Neutrophil (primary cell): ENCODE measurements around the gene NACC1.
"Not testable (repeated sequence)": the region's sequence is repeated elsewhere in the genome, so short reads cannot be mapped to it uniquely, and the experiment has no call there.

Experiments
- H3K27ac ChIP-seq: fragments of 200-600 bp; sonication (generic); 2 replicates; pipeline ENCODE4 v1.5.1; 2016; ENCODE audit warnings: mild to moderate bottlenecking, moderate library complexity
- H3K27me3 ChIP-seq: fragments of 200-600 bp; sonication (generic); 2 replicates; pipeline ENCODE4 v1.6.0; 2016; ENCODE audit warnings: mild to moderate bottlenecking
- H3K36me3 ChIP-seq: fragments of 200-600 bp; sonication (generic); 2 replicates; pipeline ENCODE4 v1.5.1; 2017
- H3K4me1 ChIP-seq, 2 experiments: fragments of 200-600 bp in 1 of 2; sonication (generic) in 1 of 2; 1 replicate in 1 of 2; 2 replicates in 1 of 2; pipeline versions ENCODE4 v1.5.1 to v1.6.1; 2013 to 2016; ENCODE audit warnings: low read depth in 1 of 2, low read length in 1 of 2, mild to moderate bottlenecking in 1 of 2, moderate library complexity in 1 of 2; ENCODE audit not compliant: control insufficient read depth in 1 of 2, insufficient read depth in 1 of 2
- H3K4me3 ChIP-seq, 2 experiments: fragments of 200-600 bp in 1 of 2; sonication (generic) in 1 of 2; 1 replicate in 1 of 2; 2 replicates in 1 of 2; pipeline ENCODE4 v1.5.1; 2013 to 2016; ENCODE audit warnings: low read depth in 1 of 2, low read length in 1 of 2, mild to moderate bottlenecking in 1 of 2, moderate library complexity in 1 of 2
- H3K9me3 ChIP-seq: fragments of 200-600 bp; sonication (generic); 2 replicates; pipeline ENCODE4 v1.5.1; 2016
- TF ChIP-seq, protein P1 (sequence below): fragments of 200-600 bp; sonication (generic); IDR thresholded peaks from 2 replicates; pipeline ENCODE4 v1.5.1; 2016; ENCODE audit warnings: antibody characterized with exemption

NACC1 gene

DNA sequence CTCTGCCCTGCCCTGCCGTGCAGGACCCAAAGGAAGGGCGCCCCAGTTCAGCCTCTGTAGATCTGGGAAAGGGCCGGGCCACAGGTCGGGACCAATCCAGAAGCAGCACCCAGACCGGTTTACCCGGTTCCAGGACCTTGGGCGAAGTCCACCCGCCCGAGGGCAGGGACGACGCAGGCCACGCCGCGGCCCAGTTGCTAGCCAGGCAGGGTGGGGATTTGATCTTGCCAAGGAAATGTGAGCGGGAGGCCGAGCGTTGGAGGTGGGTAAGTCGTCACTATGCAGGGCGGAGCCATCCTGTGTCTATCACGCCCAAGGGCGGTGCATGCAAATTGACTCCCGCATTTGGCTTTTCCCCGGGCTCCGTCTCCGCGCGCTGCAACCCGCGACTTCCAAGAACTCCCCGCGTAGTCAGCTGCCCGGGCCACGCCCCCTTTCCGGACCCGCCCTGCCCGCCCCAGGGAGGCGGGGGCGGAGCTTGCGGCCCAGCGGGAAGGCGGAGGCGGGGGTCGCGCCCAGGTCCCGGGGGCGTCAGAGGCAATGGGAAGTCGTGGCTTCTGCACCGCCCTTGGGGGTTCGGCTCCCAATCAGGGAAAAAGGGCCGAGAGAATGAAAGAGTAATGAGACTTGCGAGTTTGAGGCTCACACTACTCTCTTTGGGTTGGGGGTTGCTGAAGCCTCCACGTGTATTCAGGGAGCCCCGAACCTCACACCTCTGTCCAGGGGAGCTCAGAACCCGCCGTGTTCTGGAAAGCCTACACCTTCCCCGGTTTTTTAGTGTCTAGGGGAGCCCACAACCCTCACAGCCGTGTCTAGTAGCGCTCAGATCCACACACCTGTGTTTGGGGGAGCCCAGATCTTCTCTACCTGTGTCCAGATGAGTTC is 44.9 kb downstream of the NACC1 start:
- TF ChIP-seq, protein P1, sequence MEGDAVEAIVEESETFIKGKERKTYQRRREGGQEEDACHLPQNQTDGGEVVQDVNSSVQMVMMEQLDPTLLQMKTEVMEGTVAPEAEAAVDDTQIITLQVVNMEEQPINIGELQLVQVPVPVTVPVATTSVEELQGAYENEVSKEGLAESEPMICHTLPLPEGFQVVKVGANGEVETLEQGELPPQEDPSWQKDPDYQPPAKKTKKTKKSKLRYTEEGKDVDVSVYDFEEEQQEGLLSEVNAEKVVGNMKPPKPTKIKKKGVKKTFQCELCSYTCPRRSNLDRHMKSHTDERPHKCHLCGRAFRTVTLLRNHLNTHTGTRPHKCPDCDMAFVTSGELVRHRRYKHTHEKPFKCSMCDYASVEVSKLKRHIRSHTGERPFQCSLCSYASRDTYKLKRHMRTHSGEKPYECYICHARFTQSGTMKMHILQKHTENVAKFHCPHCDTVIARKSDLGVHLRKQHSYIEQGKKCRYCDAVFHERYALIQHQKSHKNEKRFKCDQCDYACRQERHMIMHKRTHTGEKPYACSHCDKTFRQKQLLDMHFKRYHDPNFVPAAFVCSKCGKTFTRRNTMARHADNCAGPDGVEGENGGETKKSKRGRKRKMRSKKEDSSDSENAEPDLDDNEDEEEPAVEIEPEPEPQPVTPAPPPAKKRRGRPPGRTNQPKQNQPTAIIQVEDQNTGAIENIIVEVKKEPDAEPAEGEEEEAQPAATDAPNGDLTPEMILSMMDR: no peak
- H3K4me3 ChIP-seq: peak overlapping the region; percentile 55 to 73
- no peaks in the 10 kb centered on the region for H3K36me3 ChIP-seq
- H3K9me3 ChIP-seq: no peaks in the 10 kb centered on the region
- H3K27ac ChIP-seq: peak overlapping the region; percentile 94
- no peaks in the 10 kb centered on the region for H3K27me3 ChIP-seq
- peaks cover 88 to 96% of the 10 kb centered on the region in 2 experiments for H3K4me1 ChIP-seq

DNA sequence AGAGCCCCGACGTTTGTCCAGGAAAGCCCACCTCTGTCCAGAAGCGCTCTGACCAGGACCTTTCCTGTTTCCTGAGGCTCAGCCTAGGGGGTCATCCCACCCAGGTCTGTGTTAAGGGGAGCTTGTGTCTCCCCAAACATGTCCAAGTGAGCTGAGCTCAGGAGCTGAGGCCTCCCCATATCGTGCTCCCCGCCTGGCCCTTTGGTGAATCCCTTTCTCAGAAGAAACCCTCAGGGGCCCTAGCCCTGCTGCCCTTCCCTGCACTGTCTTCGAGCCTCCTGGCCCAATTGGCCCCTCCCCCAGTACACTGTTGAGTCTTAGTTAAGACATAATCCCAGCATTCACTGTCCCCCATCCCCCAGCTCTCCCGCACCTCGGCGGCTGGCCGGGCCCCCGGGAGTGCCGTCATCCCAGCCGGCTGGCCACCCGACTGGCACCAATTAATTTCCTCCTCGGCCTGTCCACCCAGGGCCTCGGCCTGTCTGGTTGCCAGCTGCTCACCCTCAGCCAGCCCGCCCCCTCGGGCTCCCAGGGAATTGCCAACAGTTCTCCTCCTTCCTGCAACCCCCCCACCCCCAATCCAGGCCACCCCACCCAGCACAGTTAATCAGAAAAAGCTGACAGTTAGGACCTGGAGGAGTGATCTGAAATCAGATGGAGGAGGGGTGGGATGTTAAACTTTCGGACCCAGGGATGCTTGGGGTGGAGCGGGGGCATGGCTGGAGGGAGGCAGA is 45.7 kb downstream of the NACC1 start:
- H3K4me1 ChIP-seq: peaks cover 88 to 95% of the 10 kb centered on the region in 2 experiments
- H3K4me3 ChIP-seq: peak overlapping the region; percentile 55 to 73
- H3K27ac ChIP-seq: peak overlapping the region; percentile 94
- H3K27me3 ChIP-seq: no peaks in the 10 kb centered on the region
- no peaks in the 10 kb centered on the region for H3K36me3 ChIP-seq
- H3K9me3 ChIP-seq: no peaks in the 10 kb centered on the region
- TF ChIP-seq, protein P1: no peak

DNA sequence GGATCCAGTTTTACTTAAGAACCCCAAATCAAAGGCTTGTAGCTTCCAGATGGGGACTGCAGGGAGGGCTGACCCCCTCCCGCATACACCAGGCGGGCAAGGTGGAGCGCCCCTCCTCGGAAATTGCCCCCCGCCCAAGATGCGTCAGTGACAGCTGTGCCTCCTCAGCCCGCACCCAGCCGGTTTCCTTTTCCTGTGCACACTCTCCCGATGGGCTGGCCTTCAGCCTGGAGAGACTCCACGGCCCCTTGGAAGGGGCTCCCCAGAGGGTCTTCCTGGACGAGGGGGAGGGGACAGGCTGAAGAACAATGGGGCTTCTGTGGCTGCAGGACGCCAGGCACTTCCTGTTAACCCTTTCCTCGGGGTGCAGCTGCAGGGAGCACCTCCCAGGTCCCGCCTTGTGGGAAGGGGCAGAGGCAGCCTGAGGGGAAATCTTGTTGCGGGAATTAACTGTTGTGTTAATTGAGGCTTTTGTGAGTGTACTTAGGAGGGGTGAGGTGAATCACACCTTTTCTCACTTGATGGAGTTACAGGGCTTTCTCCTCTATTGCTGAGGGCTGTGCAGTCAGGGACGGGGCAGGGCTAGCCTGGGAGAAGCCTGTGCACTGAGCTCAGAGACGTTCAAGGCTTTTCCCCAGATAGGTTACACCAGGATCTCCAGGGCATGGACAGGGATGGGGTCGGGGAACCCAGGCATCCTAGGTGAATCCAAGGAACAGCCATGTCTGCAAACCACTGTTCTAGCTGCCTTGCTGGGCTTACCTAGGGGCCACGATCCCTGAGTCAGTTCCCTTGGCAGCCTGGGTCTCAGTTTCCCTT is 46.5 kb downstream of the NACC1 start:
- Histone ChIP-seq H3K36me3 (no peaks in the 10 kb centered on the region), H3K9me3 (no peaks in the 10 kb centered on the region), H3K27ac (peak overlapping the region; percentile 94), H3K27me3 (no peaks in the 10 kb centered on the region), H3K4me1 (peaks cover 88 to 95% of the 10 kb centered on the region in 2 experiments), H3K4me3 (peak overlapping the region; percentile 55 to 73)
- TF ChIP-seq, protein P1: no peak

DNA sequence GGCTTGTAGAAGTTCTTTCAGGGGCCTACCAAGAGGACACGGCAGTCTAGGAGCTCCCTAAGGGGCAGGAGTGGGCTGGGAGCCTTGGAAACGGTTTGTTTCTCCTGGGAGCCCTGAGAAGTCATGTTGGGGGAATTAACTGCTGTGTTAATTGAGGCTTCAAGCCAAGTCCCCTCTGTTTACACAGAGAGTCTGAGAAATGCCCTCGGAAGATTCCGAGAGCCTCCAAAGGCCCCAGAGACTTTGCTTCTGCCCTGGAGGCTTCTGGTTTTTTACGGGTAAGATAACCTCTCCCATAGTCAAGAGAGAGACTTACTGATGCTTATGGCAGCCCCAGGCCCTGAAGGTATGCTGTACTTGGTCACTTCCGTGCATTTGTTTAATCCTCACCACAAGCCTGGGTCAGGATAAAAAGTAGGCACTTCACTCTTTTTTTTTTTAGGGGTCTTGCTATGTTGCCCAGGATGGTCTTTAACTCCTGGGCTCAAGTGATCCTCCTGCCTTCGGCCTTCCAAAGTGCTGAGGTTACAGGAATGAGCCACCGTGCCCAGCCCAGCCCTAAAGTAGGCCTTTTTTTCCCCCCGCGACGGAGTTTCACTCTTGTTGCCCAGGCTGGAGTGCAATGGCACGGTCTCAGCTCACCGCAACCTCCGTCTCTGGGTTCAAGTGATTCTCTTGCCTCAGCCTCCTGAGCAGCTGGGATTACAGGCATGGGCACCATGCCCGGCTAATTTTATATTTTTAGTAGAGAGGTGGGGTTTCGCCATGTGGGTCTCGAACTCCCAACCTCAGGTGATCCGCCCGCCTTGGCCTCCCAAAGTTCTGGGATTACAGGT is 47.3 kb downstream of the NACC1 start:
- peaks cover 4% of the 10 kb centered on the region for H3K36me3 ChIP-seq
- H3K4me1 ChIP-seq: peaks cover 90 to 95% of the 10 kb centered on the region in 2 experiments
- H3K27ac ChIP-seq: peak overlapping the region; percentile 94
- no peaks in the 10 kb centered on the region for H3K27me3 ChIP-seq
- TF ChIP-seq, protein P1: no peak
- H3K4me3 ChIP-seq: peak overlapping the region in 1 of 2 experiments; percentile 55
- no peaks in the 10 kb centered on the region for H3K9me3 ChIP-seq

DNA sequence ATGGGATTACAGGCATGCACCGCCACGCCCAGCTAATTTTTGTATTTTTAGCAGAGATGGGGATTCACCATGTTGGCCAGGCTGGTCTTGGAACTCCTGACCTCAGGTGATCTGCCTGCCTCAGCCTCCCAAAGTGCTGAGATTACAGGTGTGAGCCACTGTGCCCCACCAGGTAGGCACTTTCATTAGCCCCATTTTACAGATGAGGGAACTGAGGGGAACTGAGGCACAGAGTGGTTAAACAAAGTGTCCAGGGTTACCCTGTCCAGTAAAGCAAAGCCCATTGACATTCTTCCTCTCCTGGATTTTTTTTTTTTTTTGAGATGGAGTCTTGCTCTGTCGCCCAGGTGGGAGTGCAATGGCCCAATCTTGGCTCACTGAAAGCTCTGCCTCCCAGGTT is 48.1 kb downstream of the NACC1 start:
- Histone ChIP-seq H3K27ac (peak overlapping the region; percentile 94), H3K4me1 (peaks cover 91 to 95% of the 10 kb centered on the region in 2 experiments), H3K4me3 (peak overlapping the region in 1 of 2 experiments; percentile 64)
- not testable (repeated sequence) for H3K9me3 ChIP-seq, H3K36me3 ChIP-seq, H3K27me3 ChIP-seq
